SKM-1 treated with dmso at 0.1 percent for 144 hours (cell line): ENCODE data around the gene ITPRIPL1.

Experiments used
- DNase-seq: peaks from one replicate; lab custom pipeline; 2025; ENCODE audit not compliant: unreplicated experiment; lab: John Stamatoyannopoulos, UW

ITPRIPL1 gene

GRCh38 chr2:96320728-96321622 is 4.1 kb upstream of the ITPRIPL1 start:
- no peak for DNase-seq

DNA sequence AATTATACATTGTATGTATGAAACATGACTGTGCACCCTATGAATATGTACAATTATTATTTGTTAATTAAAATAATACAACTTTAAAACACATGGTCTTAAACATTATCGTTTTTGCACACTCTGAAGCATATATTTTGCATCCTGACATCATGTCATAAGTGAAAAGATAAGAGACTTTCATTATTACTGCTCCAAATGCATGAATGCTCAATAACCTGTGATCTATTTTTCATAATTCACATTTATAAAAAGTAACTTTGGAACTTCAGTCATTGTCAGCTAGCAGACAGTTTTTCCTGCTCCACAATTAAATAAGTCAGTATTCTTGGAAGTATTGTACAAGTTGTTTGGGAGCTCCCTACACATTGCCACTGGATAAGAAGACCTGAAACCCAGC is 1.3 kb upstream of the ITPRIPL1 start:
- DNase-seq: no peak

DNA sequence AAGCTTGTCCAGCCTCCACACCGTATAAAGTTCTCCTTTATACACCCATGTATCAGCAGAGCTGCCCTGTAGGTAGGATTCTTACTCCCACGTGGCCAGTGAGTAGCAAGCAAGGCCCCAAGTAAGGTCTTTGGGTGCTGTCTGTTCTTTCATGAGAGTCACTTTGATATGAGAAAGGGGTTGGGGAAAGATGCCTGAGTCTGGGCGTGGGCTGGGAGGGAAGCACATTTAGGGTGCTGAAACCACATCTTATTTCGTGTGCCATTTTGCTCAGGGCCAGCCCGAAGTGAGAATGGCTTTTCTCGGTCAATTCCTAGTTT is 436 bp upstream of the ITPRIPL1 start:
- no peak for DNase-seq

- no peak for DNase-seq
Measured at GRCh38 chr2:96325884-96326255, 753 bp downstream of the ITPRIPL1 start.

GRCh38 chr2:96326564-96326963 is 1.4 kb downstream of the ITPRIPL1 start:
- no peak for DNase-seq

DNA sequence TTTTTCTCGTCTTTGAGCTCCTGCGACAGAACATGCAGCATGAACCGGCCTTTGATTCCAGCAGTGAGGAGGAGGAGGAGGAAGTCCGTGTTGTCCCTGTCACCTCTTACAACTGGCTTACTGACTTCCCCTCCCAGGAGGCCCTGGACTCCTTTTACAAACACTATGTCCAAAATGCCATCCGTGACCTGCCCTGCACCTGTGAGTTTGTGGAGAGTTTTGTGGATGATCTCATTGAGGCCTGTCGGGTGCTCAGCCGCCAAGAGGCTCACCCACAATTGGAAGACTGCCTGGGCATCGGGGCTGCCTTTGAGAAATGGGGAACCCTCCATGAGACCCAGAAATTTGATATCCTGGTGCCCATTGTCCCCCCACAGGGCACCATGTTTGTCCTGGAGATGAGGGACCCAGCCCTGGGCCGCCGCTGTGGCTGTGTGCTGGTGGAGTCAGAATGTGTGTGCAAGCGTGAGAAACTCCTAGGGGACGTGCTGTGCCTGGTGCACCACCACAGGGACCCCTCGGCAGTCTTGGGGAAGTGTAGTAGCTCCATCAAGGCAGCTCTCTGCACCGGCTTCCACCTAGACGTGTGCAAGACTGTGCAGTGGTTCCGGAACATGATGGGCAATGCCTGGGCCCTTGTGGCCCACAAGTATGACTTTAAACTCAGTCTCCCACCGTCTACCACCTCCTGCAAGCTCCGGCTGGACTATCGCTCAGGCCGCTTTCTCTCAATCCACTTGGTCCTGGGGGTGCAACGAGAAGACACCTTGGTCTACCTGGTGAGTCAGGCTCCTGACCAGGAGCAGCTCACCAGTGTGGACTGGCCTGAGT is 2.1 kb downstream of the ITPRIPL1 start:
- DNase-seq: no peak

- no peak for DNase-seq
Measured at GRCh38 chr2:96329456-96329855, 4.3 kb downstream of the ITPRIPL1 start.

DNA sequence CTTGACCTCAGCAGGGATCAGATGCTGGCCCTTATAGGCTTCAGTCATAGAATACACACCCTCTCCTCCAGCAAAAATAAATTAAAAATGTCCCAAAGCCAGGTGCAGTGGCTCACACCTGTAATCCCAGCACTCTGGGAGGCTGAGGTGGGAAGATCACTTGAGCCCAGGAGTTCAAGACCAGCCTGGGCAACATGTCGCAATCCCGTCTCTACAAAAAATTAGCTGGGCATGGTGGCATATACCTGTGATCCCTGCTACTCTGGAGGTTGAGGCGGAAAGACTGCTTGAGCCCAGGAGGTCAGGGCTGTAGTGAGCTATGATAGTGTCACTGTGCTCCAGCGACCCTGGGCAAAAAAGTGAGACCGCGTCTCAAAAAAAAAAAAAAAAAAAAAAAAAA is 4.8 kb downstream of the ITPRIPL1 start:
- DNase-seq: no peak

- no peak for DNase-seq
Measured at GRCh38 chr2:96330407-96330806, 5.3 kb downstream of the ITPRIPL1 start.

DNA sequence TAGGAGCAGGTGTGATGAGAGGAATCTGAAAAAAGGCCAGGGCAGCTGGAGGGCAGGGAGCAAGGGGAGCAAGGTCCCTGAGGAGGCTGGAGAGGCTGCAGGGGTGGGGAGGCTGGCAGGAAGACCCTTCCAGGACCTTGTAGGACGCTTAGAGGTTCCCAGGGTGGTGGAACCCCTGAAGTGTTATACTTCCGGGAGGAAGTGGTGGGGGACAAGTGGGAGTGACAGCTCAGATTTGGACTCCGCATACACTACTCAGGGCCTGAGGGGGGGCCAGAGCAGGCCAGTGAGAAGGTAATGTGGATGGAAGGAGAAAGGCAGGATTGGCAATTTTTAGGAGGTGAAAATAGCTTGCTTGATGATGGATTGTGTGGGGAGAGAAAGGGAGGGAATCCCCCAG is 8.6 kb downstream of the ITPRIPL1 start:
- no peak for DNase-seq

GRCh38 chr2:96336104-96336775 is 11.1 kb downstream of the ITPRIPL1 start:
- no peak for DNase-seq

- peak; percentile 72 for DNase-seq
Measured at GRCh38 chr2:96336873-96337272, 11.8 kb downstream of the ITPRIPL1 start.

- DNase-seq: no peak
Measured at GRCh38 chr2:96340493-96341414, 15.6 kb downstream of the ITPRIPL1 start.

DNA sequence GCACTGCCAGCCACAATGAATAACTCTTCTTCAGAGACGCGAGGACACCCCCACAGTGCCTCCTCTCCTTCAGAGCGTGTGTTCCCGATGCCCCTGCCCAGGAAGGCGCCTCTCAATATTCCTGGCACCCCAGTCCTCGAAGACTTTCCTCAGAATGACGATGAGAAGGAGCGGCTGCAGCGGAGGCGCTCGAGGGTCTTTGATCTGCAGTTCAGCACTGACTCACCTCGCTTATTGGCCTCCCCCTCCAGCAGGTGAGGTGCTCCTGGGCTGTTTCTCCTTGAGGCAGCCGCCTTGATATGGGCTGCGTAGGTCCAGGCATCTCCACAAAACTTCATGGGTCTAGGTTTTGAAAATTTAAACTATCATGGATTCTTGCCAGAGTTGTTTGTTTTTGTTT is 16.5 kb downstream of the ITPRIPL1 start:
- no peak for DNase-seq

GRCh38 chr2:96342085-96342484 is 17.0 kb downstream of the ITPRIPL1 start:
- no peak for DNase-seq

DNA sequence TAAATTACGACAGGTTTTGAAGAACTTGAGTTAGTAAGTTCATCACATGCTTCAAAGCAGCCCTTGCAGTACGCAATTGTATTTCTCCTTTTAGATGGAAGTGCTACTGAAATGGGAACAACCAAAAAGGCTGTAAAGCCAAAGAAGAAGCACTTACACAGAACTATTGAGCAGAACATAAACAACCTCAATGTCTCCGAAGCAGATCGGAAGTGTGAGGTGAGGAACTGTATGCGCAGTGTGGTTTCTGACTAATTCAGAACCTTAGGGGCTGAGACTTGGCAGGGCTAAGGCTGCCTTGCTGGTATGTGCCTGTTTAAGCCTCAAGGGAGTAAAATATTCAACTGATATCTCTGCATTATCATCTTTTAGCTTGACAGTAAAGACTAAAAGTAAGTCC is 18.9 kb downstream of the ITPRIPL1 start:
- no peak for DNase-seq

GRCh38 chr2:96345438-96345837 is 20.3 kb downstream of the ITPRIPL1 start:
- no peak for DNase-seq

DNA sequence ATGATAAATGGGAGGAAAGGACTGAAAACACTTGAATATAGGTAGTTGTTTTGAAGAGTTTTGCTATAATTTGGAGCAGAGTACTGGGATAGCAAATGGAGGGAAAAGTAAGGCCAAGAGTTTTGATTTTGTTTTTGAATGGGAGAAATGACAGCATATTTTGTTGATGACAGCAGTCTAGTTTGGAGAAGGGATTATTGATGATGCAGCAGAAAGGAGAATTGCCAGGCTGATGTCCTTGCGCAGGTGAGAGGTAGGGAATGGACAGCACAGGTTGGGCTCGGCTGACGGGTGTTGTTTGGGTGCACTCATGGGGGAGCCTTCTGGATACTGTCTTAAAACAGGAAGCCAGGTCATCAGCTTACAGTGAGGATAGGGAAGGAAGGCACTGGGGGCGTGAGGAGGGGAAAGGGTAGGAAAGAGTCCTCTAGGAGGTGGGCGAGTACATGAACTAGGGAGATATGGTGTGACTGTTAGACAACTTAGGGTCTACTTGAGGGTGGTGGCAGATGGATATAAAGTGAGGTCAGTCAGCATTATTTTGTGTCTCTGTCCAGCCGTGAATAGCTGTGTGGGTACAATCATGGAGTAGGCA is 20.8 kb downstream of the ITPRIPL1 start:
- DNase-seq: no peak

DNA sequence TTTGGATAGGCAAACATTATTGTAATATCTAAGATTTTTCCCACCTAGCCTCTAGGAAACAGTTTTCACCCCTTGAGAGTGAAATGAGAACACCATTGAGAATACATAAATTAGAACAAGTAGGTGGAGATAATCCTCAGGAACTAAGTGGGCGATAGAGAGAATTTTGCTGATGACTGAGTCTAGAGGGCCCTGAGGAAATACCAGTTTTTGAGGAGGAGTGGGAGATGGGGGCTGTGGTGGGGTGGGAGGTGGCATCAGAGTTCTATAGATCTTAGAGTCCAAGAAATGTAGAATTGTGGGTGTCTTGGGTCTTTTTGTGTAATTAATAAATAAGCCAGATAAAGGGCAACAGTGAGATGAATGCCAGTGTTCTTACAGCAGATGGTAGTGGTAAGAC is 22.3 kb downstream of the ITPRIPL1 start:
- no peak for DNase-seq

DNA sequence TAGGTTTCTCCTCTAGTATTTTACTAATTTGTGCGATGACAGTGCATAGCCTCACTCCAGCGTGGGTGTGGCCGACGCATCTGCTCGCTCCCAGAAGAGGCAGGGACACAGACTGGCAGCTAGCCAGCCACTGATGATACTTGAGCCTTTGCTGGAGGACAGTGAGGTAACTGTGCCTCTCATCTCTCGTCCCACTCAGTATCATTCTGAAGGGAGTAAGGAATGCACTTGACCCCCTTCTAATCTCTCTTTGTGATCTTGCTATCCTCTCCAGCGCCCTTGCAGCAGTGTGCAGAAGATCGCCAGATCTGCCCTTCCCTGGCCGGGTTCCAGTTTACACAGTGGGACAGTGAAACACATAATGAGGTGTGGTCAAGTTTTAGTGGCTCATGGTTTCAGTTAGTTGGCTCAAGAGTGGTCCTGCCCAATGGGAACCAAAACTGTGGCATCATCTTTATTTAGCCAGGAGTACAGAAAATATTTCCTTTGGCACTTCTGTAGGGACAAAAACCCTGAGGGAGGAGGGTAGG is 28.0 kb downstream of the ITPRIPL1 start:
- DNase-seq: no peak
